NCI-H187 treated with DMSO at 0.1 percent for 48 hours (cell line): ENCODE measurements around the gene BLOC1S5.
"Not testable (repeated sequence)": the region's sequence is repeated elsewhere in the genome, so short reads cannot be mapped to it uniquely, and the experiment has no call there.

Source experiments
- DNase-seq: peaks from one replicate; lab custom pipeline; 2025; lab: John Stamatoyannopoulos, UW

BLOC1S5 gene

DNA sequence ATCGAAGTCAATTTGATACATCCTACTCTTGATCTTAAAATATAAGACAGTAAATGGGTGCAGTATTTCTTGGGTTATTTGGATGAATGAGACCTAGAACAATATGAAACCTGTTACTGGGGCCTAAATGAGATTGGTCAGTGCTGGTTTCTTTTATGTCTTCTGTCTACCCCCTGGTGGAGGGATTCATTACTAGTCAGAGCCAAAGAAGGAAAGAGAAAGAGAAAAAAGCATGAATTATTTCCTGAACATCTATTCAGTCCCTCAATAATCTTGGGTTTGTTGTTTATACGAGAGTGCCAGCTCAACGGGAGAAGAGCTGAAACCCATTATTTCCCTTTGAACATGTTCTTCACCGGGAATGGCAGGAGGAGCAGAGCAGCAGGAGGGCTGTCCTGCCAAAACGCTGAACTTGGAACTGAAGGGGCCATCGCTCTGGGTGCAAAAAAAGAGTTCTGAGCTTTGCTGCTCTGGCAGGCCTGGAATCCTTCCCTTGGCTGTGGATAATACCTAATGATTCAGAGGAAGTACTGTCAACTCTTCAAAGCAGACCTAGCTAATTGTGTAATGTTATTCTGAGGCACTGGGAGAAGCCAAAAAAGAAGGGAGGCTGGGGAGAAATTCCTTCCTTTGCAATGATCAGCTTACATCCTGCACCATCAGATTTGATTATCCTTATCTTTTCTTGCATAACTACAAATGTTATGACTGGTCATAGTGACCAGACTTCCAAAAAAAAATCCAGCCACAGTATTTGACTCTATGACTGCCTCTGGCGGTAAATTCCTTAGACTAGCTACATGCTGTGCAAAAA, 72.0 kb downstream of the BLOC1S5 start:
- DNase-seq: no peak

DNA sequence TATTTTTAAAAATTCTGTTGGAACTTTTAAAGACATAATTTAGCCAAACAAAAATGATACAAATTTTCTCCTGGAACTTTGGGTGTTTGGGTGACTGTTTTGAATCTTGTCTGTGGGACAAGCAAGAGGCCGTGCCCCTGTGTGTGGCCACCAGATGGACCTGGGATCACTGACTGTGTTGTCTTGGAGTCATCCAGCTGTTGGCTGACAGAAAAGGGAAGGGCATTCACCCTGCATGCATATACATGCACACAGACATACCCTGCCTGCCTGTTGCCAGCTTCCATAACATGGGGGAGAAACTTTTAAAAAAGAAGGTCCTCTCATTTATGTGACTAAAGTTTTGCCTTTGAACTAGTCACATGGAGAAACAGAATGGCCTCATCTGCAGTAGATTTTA, 72.7 kb downstream of the BLOC1S5 start:
- no peak for DNase-seq

DNA sequence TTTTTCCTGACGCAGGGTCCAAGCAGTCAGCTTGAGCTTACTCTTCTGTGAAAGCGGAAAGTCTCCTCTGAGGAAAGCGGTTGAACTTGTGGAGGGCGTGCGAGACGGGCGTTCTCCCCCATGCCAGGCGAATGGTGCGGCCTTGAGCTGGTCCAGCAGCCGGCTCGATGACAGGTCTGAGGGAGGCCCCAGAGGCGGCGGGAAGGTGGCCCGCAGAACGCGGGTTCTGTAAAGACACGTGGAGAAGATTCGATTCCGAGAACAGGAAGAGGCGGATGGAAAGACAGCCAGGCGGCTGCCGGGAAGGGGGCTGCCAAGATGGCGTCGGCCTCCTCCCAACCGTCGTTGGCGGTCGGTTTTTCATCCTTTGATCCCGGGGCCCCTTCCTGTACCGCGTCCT, 78.0 kb downstream of the BLOC1S5 start:
- no peak for DNase-seq

DNA sequence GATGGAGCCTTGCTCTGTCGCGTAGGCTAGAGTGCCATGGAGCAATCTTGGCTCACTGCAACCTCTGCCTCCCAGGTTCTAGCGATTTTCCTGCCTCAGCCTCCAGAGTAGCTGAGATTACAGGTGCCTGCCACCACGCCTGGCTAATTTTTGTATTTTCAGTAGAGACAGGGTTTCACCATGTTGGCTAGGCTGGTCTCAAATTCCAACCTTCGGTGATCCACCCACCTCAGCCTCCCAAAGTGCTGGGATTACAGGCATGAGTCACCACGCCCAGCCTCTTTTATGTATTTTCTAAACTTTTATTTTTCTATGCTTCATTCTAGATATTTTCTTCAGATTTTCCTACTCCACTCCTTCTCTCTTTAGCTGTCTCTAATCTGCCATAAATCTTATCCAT, 80.2 kb downstream of the BLOC1S5 start:
- not testable (repeated sequence) for DNase-seq

DNA sequence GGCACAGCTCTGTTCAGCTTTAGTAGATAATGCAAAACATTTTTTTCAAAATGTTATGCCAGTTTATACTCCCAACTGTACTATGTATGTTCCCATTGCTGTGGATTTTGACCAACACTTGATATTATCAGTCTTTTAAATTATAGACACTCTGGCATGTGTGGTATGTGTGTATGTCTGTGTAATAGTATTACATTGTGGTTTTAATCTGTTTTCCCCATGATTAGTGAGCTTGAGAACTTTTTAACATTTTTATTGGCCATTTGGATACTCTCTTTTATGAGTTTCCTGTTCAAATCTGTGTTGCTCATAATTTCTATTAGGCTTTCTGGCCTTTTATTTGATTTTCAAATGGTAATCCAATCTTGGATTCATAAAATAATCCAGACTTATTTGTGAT, 84.4 kb downstream of the BLOC1S5 start:
- no peak for DNase-seq

DNA sequence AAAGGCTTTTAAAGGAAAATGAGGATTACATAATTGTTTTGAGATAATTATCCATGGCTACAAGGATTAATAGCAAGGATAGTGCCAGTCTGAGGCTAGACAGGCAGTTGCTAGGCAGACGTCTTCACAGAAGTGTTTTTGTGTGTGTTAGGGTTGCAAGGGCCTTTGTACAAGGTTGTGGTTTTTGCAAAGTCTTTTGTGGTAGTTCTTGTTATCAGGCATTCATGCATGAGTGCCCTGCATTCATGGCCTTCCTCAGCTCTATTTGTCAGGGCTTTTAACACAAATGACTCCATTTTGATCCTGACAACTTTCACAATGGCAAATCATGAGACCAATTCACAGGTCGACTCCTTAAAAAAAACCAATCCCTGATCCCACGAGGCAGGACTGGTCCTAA, 85.5 kb downstream of the BLOC1S5 start:
- peak; percentile 51 for DNase-seq

DNA sequence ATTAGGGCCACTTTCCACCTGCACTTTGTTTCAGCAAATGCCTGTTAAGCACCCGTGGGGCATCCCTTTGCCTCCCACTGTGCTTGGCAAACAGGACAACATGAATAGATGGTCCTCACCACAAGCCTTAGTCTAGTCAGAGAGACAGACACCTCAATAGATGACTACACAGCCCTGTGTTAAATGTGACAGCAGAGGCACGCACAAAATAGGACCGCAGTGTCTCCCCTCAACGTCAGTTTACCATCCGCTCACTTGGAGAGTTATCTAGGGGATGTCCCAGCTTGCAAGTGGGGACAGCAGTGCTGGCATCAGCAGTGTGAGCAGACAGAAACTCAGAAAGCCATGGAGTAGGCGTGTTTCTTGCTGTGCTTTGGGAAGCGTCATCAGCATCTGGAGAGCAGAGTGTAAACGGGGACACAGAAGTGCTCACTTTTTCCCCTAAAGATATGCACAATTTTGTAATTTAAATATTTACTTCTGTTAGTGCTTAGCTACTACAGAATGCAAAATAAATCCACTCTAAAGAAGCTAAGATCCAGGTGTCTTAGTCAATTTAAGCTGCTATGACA, 87.6 kb downstream of the BLOC1S5 start:
- no peak for DNase-seq

DNA sequence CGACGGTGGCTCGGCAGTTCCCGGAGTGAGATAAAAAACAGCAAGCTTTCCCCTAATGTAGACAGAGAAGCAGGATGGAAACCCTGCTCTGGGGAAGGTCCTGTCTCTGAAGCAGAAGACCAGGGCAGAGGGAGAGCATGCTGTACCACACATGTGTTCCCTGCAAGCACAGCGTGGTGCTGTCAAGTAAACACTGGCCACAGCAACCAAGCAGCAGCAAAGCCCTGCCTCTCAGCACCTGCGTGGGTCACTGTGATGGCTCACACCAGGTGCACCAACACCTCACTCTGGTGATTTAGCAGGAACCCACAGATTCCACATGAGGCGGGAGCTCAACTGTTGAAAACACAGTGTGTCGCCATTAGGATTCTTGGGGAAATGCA, 88.4 kb downstream of the BLOC1S5 start:
- DNase-seq: no peak

DNA sequence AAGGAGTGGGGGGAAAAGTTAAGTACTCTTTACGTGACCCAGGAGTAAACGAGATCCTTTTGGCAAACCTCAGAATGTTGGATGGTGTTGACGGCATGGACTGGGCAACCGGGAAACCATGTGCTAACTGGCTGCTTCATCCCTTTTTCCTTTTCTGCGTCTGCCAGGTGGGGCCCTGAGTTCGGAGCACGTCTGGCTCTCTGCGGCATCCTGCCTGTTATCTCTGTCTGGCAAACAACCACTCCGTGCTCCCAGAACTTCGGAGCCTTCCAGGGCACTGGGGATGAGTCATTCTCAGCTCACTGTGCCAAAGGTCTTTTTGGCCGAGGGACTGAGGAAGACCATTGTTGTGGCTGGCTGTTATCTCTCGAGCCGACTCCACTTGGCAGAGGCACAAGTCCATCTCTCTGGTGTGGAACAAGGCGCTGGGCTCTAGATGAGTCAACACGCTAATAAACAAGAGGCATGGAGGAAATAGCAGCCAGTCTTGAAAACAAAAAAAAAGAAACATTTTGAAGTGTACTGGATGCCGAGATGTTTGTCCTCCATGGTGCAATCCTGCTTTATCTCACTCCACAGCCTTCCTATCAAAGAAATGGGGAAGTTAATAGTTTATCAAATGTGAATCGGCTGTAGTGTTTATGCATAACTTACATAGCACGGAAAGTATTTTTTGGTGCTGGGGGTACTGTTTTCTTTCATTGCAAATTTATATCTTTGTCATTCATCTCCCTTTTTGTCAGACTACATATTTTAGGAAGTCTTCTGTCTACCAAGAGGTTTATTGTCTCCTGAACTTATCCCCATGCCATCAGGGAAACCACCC, 89.0 kb downstream of the BLOC1S5 start:
- DNase-seq: no peak

DNA sequence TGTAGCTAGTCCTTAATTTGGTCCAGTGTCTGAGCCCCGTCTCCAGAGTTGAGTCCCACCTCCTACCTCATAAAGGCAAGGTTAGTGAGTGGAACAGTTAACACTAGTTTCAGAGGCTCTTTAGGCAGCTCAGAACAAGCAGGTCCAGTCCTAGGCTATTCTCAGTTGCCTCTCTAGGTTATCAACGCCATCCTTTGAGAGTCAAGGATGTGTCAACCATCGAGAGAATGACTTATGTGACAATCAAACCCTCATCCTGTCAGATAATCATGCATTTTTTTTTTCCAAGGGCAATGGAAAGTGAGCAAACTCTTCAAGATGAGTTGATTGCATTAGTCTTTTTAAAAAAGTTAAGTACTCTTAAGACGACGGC, 89.6 kb downstream of the BLOC1S5 start:
- no peak for DNase-seq

DNA sequence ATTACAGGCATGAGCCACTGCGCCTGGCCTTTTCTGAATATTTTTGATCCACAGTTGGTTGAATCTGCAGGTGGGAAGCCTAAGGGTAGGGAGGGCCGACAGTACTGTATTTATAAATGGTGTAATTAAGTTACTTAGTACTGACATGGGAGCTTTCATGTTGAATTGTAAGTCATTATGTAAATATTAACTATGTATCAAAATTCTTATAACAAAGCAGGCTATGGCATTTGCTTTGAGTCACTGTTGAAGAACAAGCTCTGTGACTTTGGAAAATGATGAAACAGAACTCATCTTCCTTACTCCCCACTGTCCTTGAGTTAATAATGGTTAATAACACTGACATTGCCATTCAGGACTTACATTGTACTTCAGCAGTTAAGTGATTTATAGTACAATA, 90.6 kb downstream of the BLOC1S5 start:
- DNase-seq: no peak

DNA sequence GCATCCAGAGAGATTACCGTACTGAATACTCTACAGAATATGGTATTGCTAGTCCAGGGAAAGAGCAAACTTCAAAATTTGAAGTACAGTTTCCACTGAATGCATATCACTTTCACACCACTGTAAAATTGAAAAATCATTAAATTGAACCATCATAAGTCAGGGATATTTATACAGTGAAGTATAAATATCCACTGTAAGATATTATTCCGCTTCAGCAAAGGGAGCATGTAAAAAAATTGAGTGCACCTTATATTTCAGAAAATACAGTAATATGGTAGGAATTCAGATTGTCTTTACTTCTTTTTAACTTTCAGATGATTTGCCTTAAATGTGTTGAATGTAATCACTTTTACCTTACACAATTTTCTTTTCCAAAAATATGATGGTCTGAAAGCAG, 92.7 kb downstream of the BLOC1S5 start:
- DNase-seq: no peak

DNA sequence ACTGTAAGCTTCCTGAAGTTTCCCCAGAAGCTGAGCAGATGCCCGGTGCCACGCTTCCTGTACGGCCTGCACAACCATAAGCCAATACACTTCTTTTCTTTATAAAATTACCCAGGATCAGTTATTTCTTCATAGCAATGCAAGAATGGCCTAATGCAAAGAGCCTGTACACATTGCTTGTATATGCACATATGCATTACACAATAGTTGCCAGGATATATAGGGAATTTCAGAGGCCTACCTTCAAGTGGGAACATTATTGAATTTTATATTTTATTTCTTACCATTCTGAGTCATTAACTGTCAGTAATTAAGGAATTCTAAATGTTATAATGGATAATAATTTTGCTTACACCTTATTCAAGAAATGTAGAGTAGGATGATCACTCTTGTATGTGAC, 93.6 kb downstream of the BLOC1S5 start:
- DNase-seq: no peak
